B cell (primary cell): ENCODE measurements around the gene AP5S1.

ENCODE experiments used
- CTCF ChIP-seq: fragments of 200-600 bp; IDR thresholded peaks from one replicate; pipeline ENCODE4 v1.8.0; 2022; ENCODE audit warnings: antibody characterized with exemption, mild to moderate bottlenecking
- EZH2 ChIP-seq: IDR thresholded peaks from 2 replicates; pipeline ENCODE4 v1.6.1; 2012; ENCODE audit warnings: borderline replicate concordance, low read depth, mild to moderate bottlenecking, moderate library complexity, low read length; ENCODE audit not compliant: insufficient read depth, poor library complexity, severe bottlenecking

- TF ChIP-seq CTCF (no peak), EZH2 (no peak)
Measured at GRCh38 chr20:3820901-3821727, 767 bp downstream of the AP5S1 start.
